ENCODE measurements around the gene TNFSF13. TPM values are rescaled to one million over a fixed set of nuclear protein-coding genes. Genes with fewer than 3 reads are reported as not detected.

Gene TNFSF13
- polyA plus RNA-seq, 1 donor from 2014 or later: 0.15 TPM

DNA sequence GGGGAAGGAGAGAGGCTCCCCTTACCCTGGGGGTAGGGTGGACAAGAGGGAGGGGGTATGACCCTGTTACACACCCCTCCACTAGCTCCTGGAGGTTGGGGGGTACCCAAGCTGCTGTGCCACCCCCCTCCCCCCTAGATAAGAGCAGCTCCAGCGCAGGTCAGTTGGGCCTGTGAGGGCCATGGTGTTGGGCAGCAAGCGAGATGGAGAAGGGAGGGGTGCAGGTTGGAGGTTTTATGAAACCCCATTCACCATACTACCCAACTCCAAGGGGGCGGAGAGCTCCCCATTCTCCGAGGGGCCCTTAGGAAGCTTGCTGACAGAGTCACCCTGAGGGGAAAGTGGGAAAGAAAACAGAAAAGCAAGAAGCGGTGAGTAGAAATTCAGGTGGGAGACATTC lies 33.0 kb downstream of the TNFSF13 start:
- TF ChIP-seq TAF1 (IDR thresholded peaks at IDR 0.05; ENCODE audit: low read depth): no peak
- no peak for TF ChIP-seq SMC3 (conservative IDR thresholded peaks at IDR 0.05; ENCODE audit: poor library complexity)
- TF ChIP-seq EP300 (conservative IDR thresholded peaks at IDR 0.05; ENCODE audit: poor library complexity, severe bottlenecking): no peak
- TF ChIP-seq EZH2 (IDR thresholded peaks at IDR 0.05; ENCODE audit: borderline replicate concordance, insufficient read depth, low read length, poor library complexity, severe bottlenecking): no peak
- no peak for TF ChIP-seq RAD21 (conservative IDR thresholded peaks at IDR 0.05)
- TF ChIP-seq CTCF (IDR thresholded peaks at IDR 0.05; ENCODE audit: poor library complexity, severe bottlenecking): no peak
- no peak for TF ChIP-seq POLR2AphosphoS5 (IDR thresholded peaks at IDR 0.05)
- TF ChIP-seq, protein P1, sequence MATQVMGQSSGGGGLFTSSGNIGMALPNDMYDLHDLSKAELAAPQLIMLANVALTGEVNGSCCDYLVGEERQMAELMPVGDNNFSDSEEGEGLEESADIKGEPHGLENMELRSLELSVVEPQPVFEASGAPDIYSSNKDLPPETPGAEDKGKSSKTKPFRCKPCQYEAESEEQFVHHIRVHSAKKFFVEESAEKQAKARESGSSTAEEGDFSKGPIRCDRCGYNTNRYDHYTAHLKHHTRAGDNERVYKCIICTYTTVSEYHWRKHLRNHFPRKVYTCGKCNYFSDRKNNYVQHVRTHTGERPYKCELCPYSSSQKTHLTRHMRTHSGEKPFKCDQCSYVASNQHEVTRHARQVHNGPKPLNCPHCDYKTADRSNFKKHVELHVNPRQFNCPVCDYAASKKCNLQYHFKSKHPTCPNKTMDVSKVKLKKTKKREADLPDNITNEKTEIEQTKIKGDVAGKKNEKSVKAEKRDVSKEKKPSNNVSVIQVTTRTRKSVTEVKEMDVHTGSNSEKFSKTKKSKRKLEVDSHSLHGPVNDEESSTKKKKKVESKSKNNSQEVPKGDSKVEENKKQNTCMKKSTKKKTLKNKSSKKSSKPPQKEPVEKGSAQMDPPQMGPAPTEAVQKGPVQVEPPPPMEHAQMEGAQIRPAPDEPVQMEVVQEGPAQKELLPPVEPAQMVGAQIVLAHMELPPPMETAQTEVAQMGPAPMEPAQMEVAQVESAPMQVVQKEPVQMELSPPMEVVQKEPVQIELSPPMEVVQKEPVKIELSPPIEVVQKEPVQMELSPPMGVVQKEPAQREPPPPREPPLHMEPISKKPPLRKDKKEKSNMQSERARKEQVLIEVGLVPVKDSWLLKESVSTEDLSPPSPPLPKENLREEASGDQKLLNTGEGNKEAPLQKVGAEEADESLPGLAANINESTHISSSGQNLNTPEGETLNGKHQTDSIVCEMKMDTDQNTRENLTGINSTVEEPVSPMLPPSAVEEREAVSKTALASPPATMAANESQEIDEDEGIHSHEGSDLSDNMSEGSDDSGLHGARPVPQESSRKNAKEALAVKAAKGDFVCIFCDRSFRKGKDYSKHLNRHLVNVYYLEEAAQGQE (IDR thresholded peaks at IDR 0.05; ENCODE audit: borderline replicate concordance): no peak
- no peak for TF ChIP-seq MXI1 (conservative IDR thresholded peaks at IDR 0.05; ENCODE audit: poor library complexity, severe bottlenecking)
- Histone ChIP-seq H2AFZ (ENCODE audit: low read depth, low read length) (no peak overlapping the region), H3K9me2 (ENCODE audit: insufficient read depth, low read length) (no peaks in the 10 kb centered on the region), H4K20me1 (ENCODE audit: insufficient read depth) (no peaks in the 10 kb centered on the region), H3K27me3 (ENCODE audit: insufficient read depth, low read depth, low read length) (no peaks in the 10 kb centered on the region), H3K9me3 (ENCODE audit: low read length) (no peaks in the 10 kb centered on the region), H3K4me3 (ENCODE audit: low read length) (no peak overlapping the region), H3K4me2 (ENCODE audit: low read length) (no peak overlapping the region), H3K9ac (ENCODE audit: low read length) (no peak overlapping the region), H3K27ac (ENCODE audit: low read length) (no peak overlapping the region), H3K79me2 (replicated peaks; ENCODE audit: insufficient read depth, low read length) (no peaks in the 10 kb centered on the region), H3K36me3 (ENCODE audit: insufficient read depth, low read length) (peaks cover 7% of the 10 kb centered on the region), H3F3A (ENCODE audit: insufficient read depth, low read length, poor library complexity, severe bottlenecking) (no peaks in the 10 kb centered on the region)

DNA sequence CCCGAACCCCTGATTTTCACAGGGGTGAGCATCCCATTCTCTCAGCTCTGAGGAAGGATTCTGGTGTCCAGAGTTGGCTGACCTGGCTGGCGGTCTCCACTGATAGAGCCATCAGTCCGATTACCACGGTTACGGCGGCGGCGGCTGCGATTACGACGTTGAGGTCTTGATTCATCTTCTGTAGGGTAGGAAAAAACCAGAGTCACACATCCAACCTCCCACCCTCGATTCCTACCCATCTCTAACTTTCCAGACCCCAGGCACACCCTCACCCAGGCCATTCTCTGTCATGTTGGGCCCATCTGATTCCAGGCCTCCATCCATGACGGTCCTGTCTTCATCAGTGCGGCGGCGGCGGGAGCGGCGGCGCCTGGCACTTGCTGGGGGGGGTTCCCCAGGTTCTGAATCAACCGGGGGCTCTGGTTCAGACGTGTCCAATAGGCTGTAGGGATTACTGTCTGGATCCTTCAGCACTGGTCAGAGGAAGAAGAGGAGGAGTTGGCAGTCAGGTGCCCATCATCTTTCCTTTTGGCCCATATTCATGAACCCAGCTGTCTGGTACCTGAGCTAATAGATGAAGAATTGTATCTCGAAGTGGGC lies 34.0 kb downstream of the TNFSF13 start:
- no peaks in the 10 kb centered on the region for H3K27me3 ChIP-seq (ENCODE audit: insufficient read depth, low read depth, low read length)
- TF ChIP-seq POLR2AphosphoS5 (IDR thresholded peaks at IDR 0.05) (no peak), MXI1 (conservative IDR thresholded peaks at IDR 0.05; ENCODE audit: poor library complexity, severe bottlenecking) (no peak), TAF1 (IDR thresholded peaks at IDR 0.05; ENCODE audit: low read depth) (no peak), EZH2 (IDR thresholded peaks at IDR 0.05; ENCODE audit: borderline replicate concordance, insufficient read depth, low read length, poor library complexity, severe bottlenecking) (no peak), SMC3 (conservative IDR thresholded peaks at IDR 0.05; ENCODE audit: poor library complexity) (no peak), EP300 (conservative IDR thresholded peaks at IDR 0.05; ENCODE audit: poor library complexity, severe bottlenecking) (no peak), CTCF (IDR thresholded peaks at IDR 0.05; ENCODE audit: poor library complexity, severe bottlenecking) (no peak), RAD21 (conservative IDR thresholded peaks at IDR 0.05) (no peak)
- TF ChIP-seq, protein P1 (IDR thresholded peaks at IDR 0.05; ENCODE audit: borderline replicate concordance): no peak
- H3K9me2 ChIP-seq (ENCODE audit: insufficient read depth, low read length): no peaks in the 10 kb centered on the region

More for the DNA sequence above, 34.0 kb downstream of the TNFSF13 start:
- Histone ChIP-seq H3K4me2 (ENCODE audit: low read length) (no peak overlapping the region), H3K36me3 (ENCODE audit: insufficient read depth, low read length) (peaks cover 7% of the 10 kb centered on the region), H3K9me3 (ENCODE audit: low read length) (no peaks in the 10 kb centered on the region), H3K9ac (ENCODE audit: low read length) (no peak overlapping the region), H2AFZ (ENCODE audit: low read depth, low read length) (no peak overlapping the region), H3K27ac (ENCODE audit: low read length) (no peak overlapping the region), H4K20me1 (ENCODE audit: insufficient read depth) (no peaks in the 10 kb centered on the region), H3F3A (ENCODE audit: insufficient read depth, low read length, poor library complexity, severe bottlenecking) (no peaks in the 10 kb centered on the region), H3K4me3 (ENCODE audit: low read length) (no peak overlapping the region), H3K79me2 (replicated peaks; ENCODE audit: insufficient read depth, low read length) (no peaks in the 10 kb centered on the region)
